HG03565 (cell line): Measurements from ENCODE around the gene MELK.

Source experiments
- ATAC-seq: cut with Tn5 transposase; IDR thresholded peaks from one replicate; pipeline ENCODE4 v1.9.1; 2021; ENCODE audit warnings: mild to moderate bottlenecking, moderate library complexity; ENCODE audit not compliant: unreplicated experiment

The MELK gene

DNA sequence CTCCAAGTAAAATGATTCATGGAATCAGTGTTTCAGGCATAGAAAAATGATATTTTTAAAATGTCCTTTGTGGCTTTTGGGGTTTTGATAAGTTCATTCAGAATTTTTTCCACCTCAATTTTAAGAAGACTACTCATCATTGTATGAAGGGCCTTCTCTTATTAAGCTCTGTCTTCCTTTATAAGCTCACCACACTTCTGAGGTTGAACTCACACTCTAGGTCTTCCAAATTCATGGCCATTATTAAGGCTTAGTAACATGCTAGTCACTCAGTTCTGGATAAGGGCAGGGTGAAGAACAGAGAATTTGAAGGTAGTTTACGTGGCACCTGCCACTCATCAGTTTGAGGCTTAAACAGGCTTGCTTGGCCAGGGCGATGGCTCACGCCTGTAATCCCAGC is 4.2 kb downstream of the MELK start:
- ATAC-seq = no peak

DNA sequence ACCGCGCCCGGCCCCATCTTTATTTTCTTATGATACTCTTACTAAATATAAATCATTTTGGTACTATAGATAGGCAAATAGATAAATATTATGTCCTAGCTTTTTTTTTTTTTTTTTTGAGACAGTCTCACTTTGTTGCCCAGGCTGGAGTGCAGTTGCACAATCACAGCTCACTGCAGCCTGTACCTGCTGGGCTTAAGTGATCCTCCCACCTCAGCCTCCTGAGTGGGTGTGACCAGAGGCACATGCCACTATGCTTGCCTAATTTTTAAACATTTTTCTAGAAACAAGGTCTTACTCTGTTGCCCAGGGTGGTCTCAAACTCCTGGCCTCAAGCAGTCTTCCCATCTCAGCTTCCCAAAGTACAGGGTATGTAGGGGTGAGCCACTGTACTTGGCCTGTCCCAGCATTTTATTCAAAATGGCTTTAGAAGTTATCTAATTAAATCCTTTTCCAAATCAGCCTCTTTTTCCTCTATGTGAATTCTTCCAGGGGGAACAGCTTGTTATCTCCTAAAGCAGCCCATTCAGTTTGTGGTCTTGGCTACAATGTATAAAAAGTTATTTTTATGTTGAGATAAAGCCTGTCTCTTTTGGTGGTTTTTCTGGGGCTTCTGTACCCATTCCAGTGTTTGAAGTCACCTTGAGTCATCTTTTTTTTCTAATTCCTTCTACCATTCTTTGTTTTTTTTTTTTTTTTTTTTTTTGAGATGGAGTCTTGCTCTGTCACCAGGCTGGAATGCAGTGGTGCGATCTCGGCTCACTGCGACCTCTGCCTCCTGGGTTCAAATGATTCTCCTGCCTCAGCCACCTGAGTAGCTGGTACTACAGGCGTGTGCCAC is 12.1 kb downstream of the MELK start:
- ATAC-seq = no peak

- no peak for ATAC-seq
Measured at GRCh38 chr9:36590231-36590630, 17.5 kb downstream of the MELK start.

DNA sequence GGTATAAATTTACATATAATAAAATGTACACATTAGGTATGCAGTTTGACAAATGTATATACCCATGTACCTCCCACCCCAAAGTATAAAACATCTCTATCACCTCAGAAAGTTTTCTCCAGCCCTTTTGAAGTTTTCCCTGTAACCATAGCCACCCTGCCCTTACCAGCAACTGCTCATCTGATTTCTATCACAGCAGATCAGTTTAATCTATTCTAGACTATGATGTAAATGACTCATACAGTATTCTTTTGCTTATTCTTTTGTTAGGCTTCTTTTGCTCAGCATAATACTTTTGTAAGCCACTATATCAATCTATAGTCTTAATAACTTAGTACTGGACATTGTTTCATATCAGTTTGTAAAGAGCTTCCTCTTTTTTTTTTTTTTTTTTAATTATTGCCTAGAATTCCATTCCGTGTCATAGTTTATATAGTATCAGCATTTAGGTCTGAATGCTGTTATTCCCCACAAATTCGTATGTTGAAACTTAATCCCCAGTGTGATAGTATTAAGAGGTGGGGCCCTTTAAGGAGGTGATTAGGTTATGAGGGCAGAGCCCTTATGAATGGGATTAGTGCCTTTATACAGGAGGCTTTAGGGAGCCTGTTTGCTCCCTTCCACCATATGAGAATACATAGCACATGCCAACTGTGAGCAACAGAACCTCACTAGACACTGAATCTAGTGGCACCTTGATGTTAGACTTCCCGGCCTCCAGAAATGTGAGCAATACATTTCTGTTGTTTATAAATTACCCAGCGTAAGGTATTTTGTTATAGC is 20.3 kb downstream of the MELK start:
- no peak for ATAC-seq

DNA sequence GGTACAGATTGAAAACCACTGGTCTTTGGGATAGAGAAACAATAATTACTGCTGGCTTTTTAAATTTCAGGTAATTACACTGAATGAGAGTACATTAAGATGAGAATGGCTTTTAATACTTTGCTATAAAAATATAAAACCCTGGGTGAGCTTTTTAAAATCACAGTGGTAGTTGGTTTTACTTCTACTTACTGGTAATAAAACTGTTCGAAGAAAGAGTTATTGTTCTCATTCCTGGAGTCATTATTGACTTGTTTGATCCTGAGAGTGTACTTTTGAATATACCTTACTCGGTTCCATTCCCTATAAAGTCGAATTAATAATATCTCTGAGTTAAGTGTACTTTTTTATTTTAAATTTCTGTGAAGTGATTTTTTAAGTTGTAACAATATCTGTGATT is 21.5 kb downstream of the MELK start:
- ATAC-seq = no peak

DNA sequence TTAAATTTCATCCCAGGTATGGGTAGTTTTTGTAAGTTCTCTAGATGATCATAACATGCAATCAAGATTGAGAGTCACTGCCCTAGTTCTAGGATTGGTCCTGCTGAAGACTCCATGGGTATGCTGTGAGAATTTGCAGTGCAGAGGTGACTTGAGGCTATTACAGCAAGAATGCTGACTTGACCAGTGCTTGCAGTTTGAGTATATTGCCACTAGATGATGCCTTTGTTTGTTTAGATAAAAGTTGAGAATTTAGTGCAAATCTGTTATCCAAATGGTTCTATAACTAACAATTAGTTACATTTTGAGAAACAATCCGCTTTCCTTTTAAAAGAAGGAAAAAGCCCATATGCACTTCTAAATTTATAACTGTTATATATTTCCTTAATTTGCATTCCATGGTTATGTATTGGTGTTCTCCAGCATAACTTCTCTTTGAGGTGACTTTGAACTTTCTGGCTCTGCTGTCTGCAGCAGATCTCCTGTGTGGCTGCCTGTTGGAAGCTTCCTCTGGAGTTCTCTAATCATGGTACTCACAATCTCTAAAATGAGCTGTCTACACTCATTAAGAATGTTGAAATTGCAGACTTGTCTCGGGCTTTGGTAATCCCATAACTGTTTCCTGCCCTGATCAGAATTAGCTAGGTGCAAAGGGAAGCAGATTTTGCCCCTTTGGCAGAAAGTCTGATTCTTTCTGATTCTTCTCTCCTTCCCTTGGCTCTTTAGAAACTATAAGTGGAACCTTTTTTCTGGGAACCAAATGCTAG is 24.9 kb downstream of the MELK start:
- no peak for ATAC-seq

- no peak for ATAC-seq
Measured at GRCh38 chr9:36598273-36598672, 25.6 kb downstream of the MELK start.

DNA sequence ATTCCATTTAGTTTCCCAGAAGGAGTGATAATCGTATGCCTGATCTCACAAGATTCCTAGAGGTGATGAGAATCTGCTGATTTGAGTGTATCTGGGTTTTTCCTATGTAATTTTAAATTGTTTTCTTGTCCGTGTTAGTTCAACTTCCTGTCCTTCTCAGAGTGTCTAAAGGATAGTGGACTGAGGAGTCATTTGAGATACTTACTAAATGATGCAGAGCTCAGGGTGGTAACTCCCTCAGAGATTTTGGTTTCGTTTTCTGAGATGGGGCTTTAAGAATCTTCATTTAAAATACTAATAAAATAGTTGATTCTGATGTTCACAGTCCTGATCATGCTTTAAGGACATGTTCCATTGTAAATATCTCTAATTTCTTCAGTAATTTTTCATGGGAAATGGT is 30.3 kb downstream of the MELK start:
- peak; percentile 67 for ATAC-seq

DNA sequence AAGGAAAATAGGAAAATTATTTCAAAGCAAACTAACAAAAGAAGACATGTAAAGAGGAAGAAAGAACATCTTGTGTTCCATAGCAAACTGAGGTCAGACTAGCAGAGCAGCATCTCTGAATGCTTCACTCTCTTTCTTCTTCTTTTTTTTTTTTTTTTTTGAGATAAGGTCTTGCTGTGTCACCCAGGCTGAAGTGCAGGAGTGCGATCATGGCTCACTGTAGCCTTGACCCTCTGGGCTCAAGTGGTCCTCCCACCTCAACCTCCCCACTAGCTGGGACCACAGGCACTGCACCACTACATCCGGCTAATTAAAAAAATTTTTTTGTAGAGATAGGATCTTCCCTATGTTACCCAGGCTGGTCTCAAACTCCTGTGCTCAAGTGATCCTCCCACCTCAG is 36.6 kb downstream of the MELK start:
- no peak for ATAC-seq

- ATAC-seq = no peak
Measured at GRCh38 chr9:36622121-36622520, 49.4 kb downstream of the MELK start.

GRCh38 chr9:36623280-36623679 is 50.6 kb downstream of the MELK start:
- ATAC-seq = no peak

GRCh38 chr9:36625006-36625615 is 52.4 kb downstream of the MELK start:
- ATAC-seq = no peak

DNA sequence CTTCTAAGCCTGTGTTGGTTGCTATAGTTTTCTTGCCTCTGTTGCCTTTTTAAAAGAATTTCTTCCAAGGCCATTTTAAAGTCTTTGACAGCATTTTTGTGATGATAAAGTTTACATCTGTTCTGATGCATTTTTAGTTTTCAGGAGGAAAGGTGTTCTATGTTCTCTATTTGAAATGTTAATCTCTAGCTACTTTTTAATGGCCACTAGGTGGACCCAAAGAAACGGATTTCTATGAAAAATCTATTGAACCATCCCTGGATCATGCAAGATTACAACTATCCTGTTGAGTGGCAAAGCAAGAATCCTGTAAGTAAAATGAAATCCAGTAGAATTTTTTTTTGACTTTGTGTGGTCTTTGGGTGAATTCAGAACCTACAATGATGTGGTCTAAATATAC is 60.2 kb downstream of the MELK start:
- ATAC-seq = no peak

GRCh38 chr9:36637491-36638270 is 65.0 kb downstream of the MELK start:
- ATAC-seq = no peak

DNA sequence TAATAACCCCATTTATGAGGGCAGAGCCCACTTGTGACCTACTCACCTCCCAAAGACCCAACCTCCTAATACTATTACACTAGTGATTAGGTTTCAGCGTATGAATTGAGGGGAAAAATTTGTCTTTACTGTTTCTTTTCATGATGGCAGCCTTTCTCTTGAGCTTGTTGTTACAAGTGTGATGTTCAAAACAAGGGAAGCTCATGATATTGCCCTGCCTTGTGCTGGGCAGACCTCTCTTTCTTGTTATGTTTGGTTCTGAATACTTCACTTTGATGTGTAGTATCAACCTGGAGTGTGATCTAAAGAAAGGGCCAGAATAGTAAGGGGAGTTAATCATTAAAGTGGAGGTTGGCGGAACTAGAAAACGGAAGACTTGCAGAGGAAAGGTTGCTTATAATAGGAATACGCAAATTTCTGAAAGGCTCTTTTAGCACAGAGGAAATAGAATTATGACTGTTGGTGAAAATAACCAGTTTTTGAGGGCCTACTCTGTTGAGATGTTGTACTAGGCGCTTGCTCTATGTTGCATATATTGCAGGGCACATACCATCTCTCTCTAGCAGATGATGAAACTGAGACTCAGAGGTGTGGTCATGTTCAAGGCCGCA is 68.2 kb downstream of the MELK start:
- ATAC-seq = peak; percentile 43

DNA sequence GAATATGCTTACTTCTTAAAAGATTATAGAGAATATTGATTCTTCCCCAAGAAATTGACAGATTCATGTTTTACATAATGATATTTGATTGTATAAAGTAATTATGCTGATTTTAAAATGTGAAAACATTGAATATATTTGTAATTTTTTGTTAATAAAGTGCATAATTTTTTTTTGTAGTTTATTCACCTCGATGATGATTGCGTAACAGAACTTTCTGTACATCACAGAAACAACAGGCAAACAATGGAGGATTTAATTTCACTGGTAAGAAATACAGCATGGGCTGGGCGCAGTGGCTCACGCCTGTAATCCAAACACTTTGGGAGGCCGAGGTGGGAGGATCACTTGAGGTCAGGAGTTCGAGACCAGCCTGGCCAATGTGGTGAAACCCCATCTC is 70.1 kb downstream of the MELK start:
- no peak for ATAC-seq

DNA sequence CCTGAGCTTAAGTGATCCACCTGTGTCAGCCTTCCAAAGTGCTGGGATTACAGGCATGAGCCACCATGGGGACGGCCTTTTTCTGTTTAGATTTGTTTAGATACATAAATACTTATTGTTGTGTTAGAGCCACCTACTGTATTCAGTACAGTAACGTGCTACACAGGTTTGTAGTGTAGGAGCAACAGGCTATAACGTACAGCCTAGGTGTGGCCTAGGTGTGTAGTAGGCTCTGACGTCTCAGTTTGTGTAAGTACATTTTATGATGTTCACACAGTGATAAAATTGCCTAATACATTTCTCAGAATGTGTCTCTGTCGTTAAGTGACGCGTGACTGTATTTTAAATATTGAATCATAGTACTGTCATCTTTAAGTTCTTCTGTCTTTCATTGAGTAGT is 84.1 kb downstream of the MELK start:
- ATAC-seq = no peak

DNA sequence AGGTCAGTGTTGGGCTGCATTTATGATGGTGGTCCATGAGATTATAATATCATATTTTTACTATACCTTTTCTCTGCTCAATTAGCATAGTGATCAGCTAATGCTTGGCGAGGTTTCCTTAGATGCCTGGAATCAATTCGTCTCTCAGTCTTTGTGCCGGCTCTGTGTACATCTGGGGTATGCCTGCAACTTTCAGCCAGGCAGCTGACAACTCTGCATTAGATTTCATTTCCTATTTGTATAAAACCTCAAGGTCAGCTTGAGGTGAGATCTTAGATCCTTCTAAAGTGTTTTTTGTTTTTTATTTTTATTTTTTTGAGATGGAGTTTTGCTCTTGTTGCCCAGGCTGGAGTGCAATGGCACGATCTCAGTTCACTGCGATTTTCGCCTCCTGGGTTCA is 86.8 kb downstream of the MELK start:
- no peak for ATAC-seq

DNA sequence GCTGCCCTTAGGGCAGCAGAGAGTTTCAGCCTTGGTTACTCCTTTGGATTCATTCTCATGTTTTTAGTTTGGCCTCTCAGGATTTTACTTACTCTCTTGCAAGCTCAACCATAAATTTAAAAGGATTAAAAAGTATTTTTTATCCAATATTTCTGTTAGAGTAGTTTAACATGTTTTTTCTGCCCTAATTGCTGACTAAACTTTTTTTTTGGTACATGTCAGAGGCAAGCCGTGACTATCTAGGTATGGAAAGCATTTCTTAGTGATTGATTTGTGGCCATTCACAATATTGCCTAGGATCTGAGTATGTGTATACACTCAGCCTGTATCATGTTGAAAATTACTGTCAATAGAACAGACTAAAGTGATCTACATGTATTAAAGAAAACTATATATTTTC is 92.1 kb downstream of the MELK start:
- ATAC-seq = no peak

DNA sequence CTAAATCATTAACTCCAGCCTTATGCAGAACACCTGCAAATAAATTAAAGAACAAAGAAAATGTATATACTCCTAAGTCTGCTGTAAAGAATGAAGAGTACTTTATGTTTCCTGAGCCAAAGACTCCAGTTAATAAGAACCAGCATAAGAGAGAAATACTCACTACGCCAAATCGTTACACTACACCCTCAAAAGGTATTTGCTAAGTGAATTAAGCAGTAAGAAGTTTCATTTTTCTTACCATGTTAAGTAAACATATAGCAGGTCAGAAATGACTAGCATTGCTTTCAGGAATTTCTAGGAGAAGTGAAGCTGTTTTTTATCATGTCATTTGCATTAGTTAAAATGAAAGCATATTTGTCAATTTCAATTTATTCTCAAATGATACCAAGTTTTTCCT is 92.7 kb downstream of the MELK start:
- no peak for ATAC-seq
